ENCODE measurements around the gene NOL4.

Gene NOL4

GRCh38 chr18:34194239-34194638, 30.5 kb downstream of the NOL4 start:
- Histone ChIP-seq H3K27me3 (ENCODE audit: control insufficient read depth, insufficient read depth, low read length) (no peaks in the 10 kb centered on the region), H3K4me2 (ENCODE audit: low read length) (no peak overlapping the region), H3K36me3 (ENCODE audit: control insufficient read depth, insufficient read depth, low read length) (no peaks in the 10 kb centered on the region), H3K9ac (no peak overlapping the region), H3K27ac (no peak overlapping the region), H3K4me3 (ENCODE audit: low read depth, low read length) (no peak overlapping the region), H2AFZ (no peak overlapping the region), H3K9me3 (ENCODE audit: control insufficient read depth, low read length) (no peaks in the 10 kb centered on the region), H3K79me2 (no peaks in the 10 kb centered on the region), H3K4me1 (no peaks in the 10 kb centered on the region)
- TF ChIP-seq CTCF (IDR thresholded peaks at IDR 0.05) = no peak

GRCh38 chr18:34189656-34190435, 34.9 kb downstream of the NOL4 start:
- Histone ChIP-seq H3K4me2 (ENCODE audit: low read length) (no peak overlapping the region), H3K4me1 (no peaks in the 10 kb centered on the region), H3K27me3 (ENCODE audit: control insufficient read depth, insufficient read depth, low read length) (no peaks in the 10 kb centered on the region), H2AFZ (no peak overlapping the region), H3K79me2 (no peaks in the 10 kb centered on the region), H3K9ac (no peak overlapping the region), H3K36me3 (ENCODE audit: control insufficient read depth, insufficient read depth, low read length) (no peaks in the 10 kb centered on the region), H3K27ac (no peak overlapping the region), H3K9me3 (ENCODE audit: control insufficient read depth, low read length) (no peaks in the 10 kb centered on the region), H3K4me3 (ENCODE audit: low read depth, low read length) (no peak overlapping the region)
- no peak for TF ChIP-seq CTCF (IDR thresholded peaks at IDR 0.05)

Measured in parathyroid adenoma (tissue), 2 donors.